Dermis blood vessel endothelial cell (primary cell): Measurements from ENCODE around the gene POU3F1. TPM values are rescaled to one million over a fixed set of nuclear protein-coding genes. Genes with fewer than 3 reads are reported as not detected.

Experiments used
- DNase-seq: peaks from one replicate; pipeline ENCODE4 v3.0.0; 2010
- total RNA-seq: library from RNA; depleted of rRNA; stranded (reverse); fragments of >200 nt; gene quantifications from 2 replicates; pipeline ENCODE4 v1.2.3, GENCODE V29; 2014

POU3F1 gene
- total RNA-seq, 1 donor from 2014 or later, result under 0.01 TPM

- DNase-seq, result no peak
Observed at GRCh38 chr1:38073534-38074301, 27.1 kb upstream of the POU3F1 start.

DNA sequence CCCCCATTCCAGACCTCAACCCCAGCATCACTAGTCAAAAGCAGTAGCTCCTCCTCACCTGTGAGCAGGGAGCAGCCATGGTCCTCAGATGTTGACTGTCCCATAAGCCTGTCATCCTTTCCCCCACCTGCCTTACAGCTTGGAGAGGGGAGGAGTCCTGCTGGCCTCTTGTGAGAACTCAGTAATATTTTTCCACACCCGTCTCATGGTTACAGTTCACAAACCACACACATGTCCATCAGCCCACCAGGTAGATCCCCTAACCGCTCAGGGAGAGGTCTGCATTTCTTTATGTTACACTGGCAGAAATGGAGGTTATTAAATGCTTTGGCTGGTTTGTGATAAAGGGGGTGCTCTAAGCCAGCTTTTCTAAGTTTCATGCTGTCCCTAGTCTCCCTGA is 26.3 kb upstream of the POU3F1 start:
- no peak for DNase-seq

DNA sequence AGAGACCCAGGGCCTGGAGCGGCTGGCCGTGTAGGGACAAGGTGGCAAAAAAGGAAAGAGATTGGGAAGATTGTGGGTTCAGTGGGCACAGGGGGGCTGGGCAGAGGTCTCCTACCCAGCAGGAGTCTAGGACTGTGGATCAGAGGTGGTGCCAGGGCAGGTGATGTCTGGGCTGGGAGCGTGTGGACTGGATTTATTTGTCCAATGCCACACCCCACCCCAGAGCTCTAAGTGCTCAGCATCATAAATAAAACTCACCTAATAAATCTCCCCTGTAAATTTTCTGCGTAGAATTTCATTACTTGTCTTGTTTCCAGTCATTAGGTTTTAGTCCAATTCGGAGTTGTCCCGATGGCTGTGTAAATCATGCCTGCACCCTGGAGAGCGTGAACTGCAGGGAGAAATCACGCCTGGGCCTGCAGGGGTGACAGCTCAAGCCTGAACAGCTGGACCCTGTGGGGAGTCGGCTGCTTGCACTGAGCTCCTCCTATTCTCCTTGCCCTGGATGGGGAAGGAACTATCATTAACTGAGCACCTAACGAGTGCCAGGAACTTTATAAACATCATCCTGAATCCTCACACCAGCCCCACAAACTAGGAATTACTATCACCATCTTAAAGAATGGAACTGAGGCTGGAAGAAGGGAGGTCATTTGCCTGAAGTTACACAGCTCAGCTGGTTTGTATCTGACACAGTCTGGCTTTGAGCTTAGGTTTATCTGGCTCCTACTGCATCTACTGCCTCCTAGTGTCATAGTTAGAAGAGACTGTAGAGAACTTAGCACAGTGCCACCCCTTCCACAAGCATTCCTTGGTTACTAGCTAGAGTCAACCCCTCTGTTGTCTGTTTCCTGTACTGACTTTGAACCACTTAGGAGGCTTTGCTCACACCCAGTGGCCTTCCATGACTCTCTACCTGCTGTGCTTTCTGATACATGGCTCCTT is 25.0 kb upstream of the POU3F1 start:
- peak; percentile 55 for DNase-seq

DNA sequence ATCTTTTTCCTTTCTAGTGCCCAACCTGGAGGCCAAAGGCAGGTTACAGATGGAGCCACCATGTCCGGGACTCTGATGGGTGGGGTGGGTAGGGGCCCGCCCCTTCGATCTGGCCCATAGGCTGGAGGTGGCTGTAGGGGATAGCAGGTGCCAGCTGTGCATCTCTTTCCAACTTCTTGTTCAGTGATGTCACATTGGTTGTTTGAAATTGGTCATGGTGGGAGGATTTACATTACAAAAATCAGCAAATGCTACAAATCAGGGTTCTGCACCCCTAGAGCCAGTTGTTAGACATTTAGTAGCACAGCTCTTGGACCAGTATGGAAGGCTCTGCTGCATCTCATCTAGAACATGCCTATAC is 22.4 kb upstream of the POU3F1 start:
- DNase-seq, result no peak

GRCh38 chr1:38068220-38068979 is 21.8 kb upstream of the POU3F1 start:
- DNase-seq, result no peak

DNA sequence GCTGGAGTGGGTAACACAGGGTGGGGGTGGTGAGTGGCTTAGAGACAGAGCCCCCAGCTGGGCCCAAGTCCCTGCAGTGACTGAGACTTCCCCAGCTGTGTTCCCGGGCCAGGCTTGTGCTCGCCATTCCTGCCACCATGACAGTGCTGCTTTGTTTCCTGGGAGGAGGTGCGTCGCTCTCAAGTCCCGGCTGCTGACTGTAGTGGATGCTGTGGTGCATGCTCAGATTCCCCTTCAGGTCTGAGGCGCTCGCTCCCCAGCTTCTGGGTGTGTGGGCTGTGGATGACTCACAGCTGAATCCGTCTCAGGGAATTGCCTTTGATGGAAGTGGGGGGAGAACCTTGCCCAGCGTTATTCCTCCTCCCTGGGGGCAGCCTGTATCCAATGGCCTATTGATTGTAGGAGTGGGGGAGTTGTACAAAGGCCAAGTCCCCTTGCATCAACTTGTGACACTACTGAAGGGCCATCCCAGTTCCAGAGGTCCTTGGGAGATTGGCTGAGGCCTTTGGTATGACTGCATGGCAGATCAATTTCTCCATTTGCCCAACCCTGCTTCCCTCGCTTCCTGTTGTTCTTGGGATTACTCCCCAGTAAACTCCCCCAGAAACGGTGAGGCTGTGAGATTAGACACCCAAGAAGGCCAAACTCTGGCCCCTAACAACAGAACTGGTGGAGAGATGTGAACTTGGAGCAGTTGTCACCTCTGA is 17.8 kb upstream of the POU3F1 start:
- peak; percentile 16 for DNase-seq

DNA sequence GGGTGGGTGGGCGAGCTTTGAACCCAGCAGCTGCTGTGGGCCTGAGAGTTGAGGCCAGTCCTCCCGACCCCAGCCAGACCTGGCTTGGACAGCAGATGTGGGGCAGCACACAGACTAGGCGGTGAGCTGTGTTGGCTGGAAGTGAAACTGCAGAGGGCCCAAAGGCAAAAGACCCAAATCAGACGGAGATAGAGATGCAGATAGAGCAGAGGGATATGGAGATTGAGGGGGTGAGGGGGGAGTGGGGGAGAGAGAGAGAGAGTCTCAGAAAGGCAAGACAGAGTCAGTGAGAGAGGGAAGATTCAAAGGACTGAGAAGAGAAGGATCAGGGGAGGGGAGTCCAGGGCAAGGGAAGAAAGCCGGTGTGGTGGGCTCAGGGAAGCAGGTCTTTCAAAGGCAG is 17.0 kb upstream of the POU3F1 start:
- DNase-seq, result no peak

DNA sequence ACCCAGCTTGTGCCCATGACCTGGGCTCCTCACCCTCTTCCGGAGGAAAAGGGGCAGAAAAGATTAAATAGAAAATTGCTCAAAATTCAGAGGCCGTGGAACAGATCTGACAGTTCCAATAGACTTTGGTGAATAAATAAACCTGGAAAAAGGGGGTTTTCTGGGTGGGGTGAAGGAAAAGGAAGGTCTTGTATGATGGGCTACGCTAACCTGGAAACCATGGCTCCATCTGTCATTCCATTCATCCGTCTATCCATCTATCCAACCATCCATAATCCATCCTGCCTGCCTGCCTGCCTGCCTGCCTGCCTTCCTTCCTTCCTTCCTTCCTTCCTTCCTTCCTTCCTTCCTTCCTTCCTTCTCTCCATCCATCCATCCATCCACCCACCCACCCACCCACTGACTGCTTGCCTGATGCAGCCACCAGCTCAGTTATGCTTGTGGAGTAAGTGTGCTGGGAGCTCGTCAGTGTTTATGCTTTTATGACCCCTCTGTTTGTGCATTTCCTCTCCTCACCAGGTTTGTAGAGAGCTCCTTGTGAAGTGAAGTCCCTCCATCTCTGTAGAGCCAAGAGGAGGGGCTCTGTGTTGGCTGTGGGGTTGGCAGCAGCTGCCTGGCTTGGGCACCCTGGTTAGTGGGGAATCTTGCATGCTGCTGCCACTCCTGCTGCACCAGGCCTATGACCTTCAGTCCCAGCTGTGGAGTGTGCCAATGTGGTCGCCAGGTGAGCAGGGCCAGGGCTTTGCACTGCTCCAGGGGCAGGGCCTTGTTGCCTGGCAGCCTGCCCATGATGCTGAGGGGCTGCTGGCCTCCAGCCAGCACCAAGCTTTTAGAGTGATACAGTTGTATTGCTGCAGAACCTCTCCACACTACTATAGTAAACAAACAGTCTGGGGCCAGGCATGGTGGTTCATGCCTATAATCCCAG is 16.0 kb upstream of the POU3F1 start:
- no peak for DNase-seq

- no peak for DNase-seq
Observed at GRCh38 chr1:38061883-38062328, 15.3 kb upstream of the POU3F1 start.

GRCh38 chr1:38061290-38061689 is 14.7 kb upstream of the POU3F1 start:
- DNase-seq, result no peak

- no peak for DNase-seq
Observed at GRCh38 chr1:38060498-38060897, 13.9 kb upstream of the POU3F1 start.

DNA sequence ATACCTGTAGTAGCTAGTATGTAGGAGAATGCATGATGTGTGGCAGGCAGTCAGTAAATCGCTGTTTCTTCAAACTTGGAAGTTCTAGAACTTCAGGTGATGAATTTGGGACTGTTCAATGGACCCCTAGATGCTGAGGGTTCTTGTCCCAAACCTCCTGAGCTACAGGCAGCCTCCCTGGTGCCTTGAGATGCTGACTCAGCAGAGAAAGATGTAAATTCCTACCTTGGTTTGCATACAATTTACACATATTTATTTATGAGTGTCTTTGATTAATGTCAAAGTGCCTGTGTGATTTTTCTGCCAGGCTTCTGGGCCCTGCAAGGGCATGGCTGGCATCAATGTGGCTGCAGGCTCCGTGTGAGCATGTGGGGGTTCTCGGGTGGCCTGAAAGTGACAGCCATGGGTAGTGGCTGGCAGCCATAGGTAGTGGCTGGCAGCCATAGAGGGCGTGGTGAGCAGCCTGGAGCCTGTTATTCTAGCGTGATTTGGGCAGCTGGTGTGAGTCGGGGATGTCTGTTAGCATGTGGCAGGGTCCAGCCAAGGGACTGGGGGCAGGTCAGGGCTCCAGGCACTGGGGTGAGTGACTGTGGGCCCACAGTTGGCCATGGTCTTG is 13.2 kb upstream of the POU3F1 start:
- no peak for DNase-seq

DNA sequence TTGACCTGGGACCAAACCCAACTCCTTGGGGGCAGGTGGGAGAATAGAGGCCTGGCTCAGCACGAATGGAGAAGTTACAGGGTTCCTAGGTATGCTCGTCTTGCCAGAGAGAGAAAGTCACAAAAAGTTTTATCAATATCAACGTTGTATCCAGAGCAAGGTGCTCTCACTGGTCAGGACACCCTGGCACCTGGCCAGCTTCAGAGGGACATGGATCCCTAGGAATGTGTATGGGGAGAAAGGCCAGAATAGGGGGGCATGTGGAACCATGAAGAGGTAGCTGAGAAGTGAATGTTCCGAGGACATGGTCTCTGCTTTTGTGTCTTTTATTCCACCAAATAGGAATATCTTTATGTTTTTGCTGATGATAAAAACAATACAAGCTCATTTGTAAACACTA is 9.4 kb upstream of the POU3F1 start:
- DNase-seq, result no peak

DNA sequence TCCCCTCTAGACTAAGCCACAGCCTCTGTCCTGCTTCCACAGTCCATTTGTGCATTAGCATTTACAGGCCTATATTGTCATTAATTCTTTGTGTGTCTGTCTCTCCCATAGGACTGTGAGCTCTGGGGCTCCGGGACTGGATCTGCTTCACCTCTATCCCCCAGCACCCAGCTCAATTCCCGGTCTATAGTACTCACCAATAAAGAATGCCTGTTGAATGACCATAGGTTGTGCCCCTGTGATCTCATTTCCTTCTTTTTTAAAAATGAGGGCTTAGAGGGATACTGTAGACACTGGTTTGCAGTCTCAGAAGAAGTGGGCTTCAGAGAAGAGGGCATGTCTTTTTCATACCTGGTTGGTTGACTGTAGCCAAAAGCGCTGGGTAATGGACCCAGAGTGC is 8.8 kb upstream of the POU3F1 start:
- DNase-seq, result no peak

DNA sequence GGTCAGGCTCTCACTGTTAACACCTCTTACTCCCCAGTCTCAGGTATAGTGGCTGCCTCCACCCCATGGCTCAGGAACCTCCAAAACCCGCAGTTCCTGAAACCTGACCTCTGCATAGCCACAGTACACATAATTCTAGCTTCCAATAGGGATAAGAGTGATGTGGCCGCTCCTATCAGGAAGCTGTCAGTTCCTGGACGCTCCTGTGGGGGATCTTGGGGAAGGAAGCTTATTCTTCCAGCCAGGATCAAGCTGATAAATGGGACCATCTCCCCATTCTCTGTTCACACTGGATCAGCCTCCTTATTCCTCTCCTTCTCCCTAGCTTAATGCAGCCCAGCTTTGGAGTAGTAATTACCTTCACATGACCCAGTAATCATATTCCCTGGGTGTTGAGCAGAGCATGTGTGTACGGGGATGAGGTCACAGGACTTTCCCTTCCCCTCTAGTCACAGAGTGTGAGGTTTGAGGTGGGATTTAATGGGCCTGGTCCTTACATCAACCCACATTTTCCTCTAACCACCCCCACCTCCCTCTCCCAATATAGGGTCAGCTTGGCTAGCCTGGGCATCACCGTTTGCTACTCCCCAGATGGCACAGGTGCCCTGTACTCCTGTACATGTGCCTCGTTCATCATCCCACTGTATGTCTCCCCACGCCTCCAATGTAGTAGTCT is 7.0 kb upstream of the POU3F1 start:
- peak; percentile 18 for DNase-seq

DNA sequence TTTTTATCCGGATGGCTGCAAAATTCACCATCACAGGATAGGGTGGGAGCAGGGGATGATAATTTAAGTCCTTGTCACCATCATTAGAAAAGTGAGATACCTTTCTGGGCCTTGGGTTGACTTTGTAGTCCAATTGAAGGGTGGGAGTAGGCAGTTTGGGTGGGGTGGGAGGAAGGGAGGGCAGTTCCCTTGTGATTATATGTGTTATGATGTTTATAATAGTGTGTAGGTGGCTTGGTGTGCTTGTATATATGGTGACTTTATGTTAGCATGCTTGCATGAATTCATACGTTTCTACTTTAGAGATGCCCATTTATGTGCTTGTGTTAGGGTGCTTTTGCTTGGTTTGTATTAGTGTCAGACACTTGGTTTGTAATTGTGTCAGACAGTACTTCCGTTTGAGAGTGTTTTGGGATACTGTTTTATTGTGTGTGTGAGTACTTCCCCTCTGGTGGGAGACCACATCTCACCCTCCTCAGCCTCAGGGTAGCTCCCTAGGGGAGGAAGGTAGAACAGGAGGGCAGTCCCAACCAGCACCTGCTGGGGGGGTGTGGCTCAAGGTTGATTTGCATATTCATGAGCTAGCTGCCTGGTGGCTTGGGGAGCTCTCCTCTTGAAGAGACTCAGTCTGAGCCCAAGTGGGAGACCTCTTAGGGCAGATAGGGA is 6.3 kb upstream of the POU3F1 start:
- DNase-seq, result no peak

DNA sequence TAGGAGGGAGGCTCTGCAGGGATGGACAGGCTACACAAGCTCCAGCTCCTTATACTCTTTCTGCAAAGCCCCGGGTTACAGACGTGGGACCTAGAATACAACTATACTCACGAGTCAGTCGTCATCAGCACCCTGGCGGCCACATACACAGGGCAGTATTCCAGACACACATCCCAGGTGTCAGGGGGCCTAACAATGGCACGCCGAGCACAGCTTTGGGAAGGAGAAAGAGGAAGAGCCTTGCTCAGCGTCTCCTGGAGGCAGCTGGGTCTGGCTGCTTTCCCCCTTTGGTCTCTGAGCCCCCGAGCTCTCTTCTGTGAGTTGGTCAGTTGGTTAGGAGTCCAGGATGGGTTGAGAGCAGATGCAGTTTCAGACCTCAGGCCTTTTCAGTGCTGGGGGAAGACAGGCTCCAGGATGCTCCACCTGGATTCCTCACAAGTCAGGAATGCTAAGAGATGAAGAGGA is 4.5 kb upstream of the POU3F1 start:
- no peak for DNase-seq

GRCh38 chr1:38050397-38051078 is 3.9 kb upstream of the POU3F1 start:
- DNase-seq, result no peak

GRCh38 chr1:38047603-38048141 is 1.1 kb upstream of the POU3F1 start:
- DNase-seq, result peak; percentile 50
